Measurements from ENCODE around the gene ITPR1. TPM values are rescaled to one million over a fixed set of nuclear protein-coding genes. Genes with fewer than 3 reads are reported as not detected.
"Not testable (repeated sequence)": the region's sequence is repeated elsewhere in the genome, so short reads cannot be mapped to it uniquely, and the experiment has no call there.

Gene ITPR1
- total RNA-seq, 1 donor from 2014 or later: 91.7 TPM

GRCh38 chr3:4589475-4590097 is 96.4 kb downstream of the ITPR1 start:
- no peaks in the 10 kb centered on the region for H3K27me3 ChIP-seq
- ATAC-seq: peak; percentile 52
- H3K4me1 ChIP-seq: peaks cover 33% of the 10 kb centered on the region
- H3K4me3 ChIP-seq: no peak overlapping the region
- intact Hi-C loops (cut with DNase I): no loop called here
- no peak for TF ChIP-seq CTCF (IDR thresholded peaks at IDR 0.05)
- no peak for DNase-seq
- H3K36me3 ChIP-seq: no peaks in the 10 kb centered on the region
- H3K9me3 ChIP-seq: no peaks in the 10 kb centered on the region
- H3K27ac ChIP-seq: no peak overlapping the region

- intact Hi-C loops (cut with DNase I): not testable (repeated sequence)
Observed at GRCh38 chr3:4590849-4591248, 97.7 kb downstream of the ITPR1 start.

GRCh38 chr3:4591669-4592068 is 98.5 kb downstream of the ITPR1 start:
- Histone ChIP-seq H3K4me3 (no peak overlapping the region), H3K4me1 (peaks cover 26% of the 10 kb centered on the region), H3K9me3 (no peaks in the 10 kb centered on the region), H3K27ac (no peak overlapping the region), H3K27me3 (no peaks in the 10 kb centered on the region), H3K36me3 (no peaks in the 10 kb centered on the region)
- intact Hi-C loops (cut with DNase I): no loop called here
- TF ChIP-seq CTCF (IDR thresholded peaks at IDR 0.05): no peak
- no peak for DNase-seq
- no peak for ATAC-seq

More at GRCh38 chr3:4590849-4591248, 97.7 kb downstream of the ITPR1 start:
- not testable (repeated sequence) for H3K27ac ChIP-seq, H3K27me3 ChIP-seq, ATAC-seq, DNase-seq, H3K9me3 ChIP-seq, H3K4me3 ChIP-seq, H3K36me3 ChIP-seq
- H3K4me1 ChIP-seq: peaks cover 26% of the 10 kb centered on the region

GRCh38 chr3:4593014-4593413 is 99.9 kb downstream of the ITPR1 start:
- no peak overlapping the region for H3K27ac ChIP-seq
- no peaks in the 10 kb centered on the region for H3K9me3 ChIP-seq
- no peak for TF ChIP-seq CTCF (IDR thresholded peaks at IDR 0.05)
- intact Hi-C loops (cut with DNase I): no loop called here
- H3K4me1 ChIP-seq: peaks cover 20% of the 10 kb centered on the region
- DNase-seq (no peak), ATAC-seq (no peak)
- H3K27me3 ChIP-seq: no peaks in the 10 kb centered on the region
- H3K36me3 ChIP-seq: no peaks in the 10 kb centered on the region
- H3K4me3 ChIP-seq: no peak overlapping the region

GRCh38 chr3:4595710-4596113 is 102.6 kb downstream of the ITPR1 start:
- no peak for DNase-seq
- no peak overlapping the region for H3K4me3 ChIP-seq
- no peak for ATAC-seq
- no peak for TF ChIP-seq CTCF (IDR thresholded peaks at IDR 0.05)
- H3K27ac ChIP-seq: no peak overlapping the region
- no peaks in the 10 kb centered on the region for H3K36me3 ChIP-seq
- peaks cover 2% of the 10 kb centered on the region for H3K4me1 ChIP-seq
- intact Hi-C loops (cut with DNase I): no loop called here
- no peaks in the 10 kb centered on the region for H3K27me3 ChIP-seq
- no peaks in the 10 kb centered on the region for H3K9me3 ChIP-seq

GRCh38 chr3:4596612-4597011 is 103.5 kb downstream of the ITPR1 start:
- no peaks in the 10 kb centered on the region for H3K4me1 ChIP-seq
- ATAC-seq (no peak), DNase-seq (no peak)
- H3K4me3 ChIP-seq: no peak overlapping the region
- H3K27me3 ChIP-seq: no peaks in the 10 kb centered on the region
- H3K9me3 ChIP-seq: no peaks in the 10 kb centered on the region
- intact Hi-C loops (cut with DNase I): no loop called here
- TF ChIP-seq CTCF (IDR thresholded peaks at IDR 0.05): no peak
- no peak overlapping the region for H3K27ac ChIP-seq
- no peaks in the 10 kb centered on the region for H3K36me3 ChIP-seq
